HG03045 (cell line): Measurements from ENCODE around the gene ACADVL.
"Not testable (repeated sequence)": the region's sequence is repeated elsewhere in the genome, so short reads cannot be mapped to it uniquely, and the experiment has no call there.

Source experiments
- ATAC-seq: cut with Tn5 transposase; IDR thresholded peaks from one replicate; pipeline ENCODE4 v1.9.1; 2021; ENCODE audit warnings: mild to moderate bottlenecking, moderate library complexity; ENCODE audit not compliant: unreplicated experiment

The ACADVL gene

GRCh38 chr17:7234083-7234951 is 14.6 kb downstream of the ACADVL start, which contains the start of gene DVL2:
Gene DVL2 (minus strand): TSS chr17:7234517. CDS start chr17:7234262, 255 bp downstream.
- ATAC-seq: peak; percentile 49

- no peak for ATAC-seq
These were observed 16.2 kb downstream of the ACADVL start for GRCh38 chr17:7235693-7236665.

- ATAC-seq: no peak
These were observed 17.1 kb downstream of the ACADVL start for GRCh38 chr17:7236808-7237207.

- no peak for ATAC-seq
These were observed 17.6 kb downstream of the ACADVL start for GRCh38 chr17:7237266-7237760.

GRCh38 chr17:7237761-7238419 is 18.2 kb downstream of the ACADVL start:
- no peak for ATAC-seq

- ATAC-seq: no peak
These were observed 18.8 kb downstream of the ACADVL start for GRCh38 chr17:7238420-7239090.

GRCh38 chr17:7239091-7240027 is 19.6 kb downstream of the ACADVL start, which contains the start of gene PHF23:
Gene PHF23 (minus strand): TSS chr17:7239457. CDS start chr17:7239279, 178 bp downstream.
- ATAC-seq: peak; percentile 48

GRCh38 chr17:7240375-7240774 is 20.6 kb downstream of the ACADVL start:
- no peak for ATAC-seq

GRCh38 chr17:7241090-7241733 is 21.5 kb downstream of the ACADVL start:
- no peak for ATAC-seq

GRCh38 chr17:7241783-7242716 is 22.3 kb downstream of the ACADVL start, which contains the start of gene GABARAP:
Gene GABARAP (minus strand): TSS chr17:7242449. CDS start chr17:7242330, 119 bp downstream.
- peak; percentile 34 for ATAC-seq

GRCh38 chr17:7242717-7243452 is 23.1 kb downstream of the ACADVL start:
- ATAC-seq: peak; percentile 47

GRCh38 chr17:7243453-7243729 is 23.7 kb downstream of the ACADVL start:
- ATAC-seq: no peak

- ATAC-seq: not testable (repeated sequence)
These were observed 24.1 kb downstream of the ACADVL start for GRCh38 chr17:7243838-7244237.

GRCh38 chr17:7246779-7247178 is 27.0 kb downstream of the ACADVL start:
- no peak for ATAC-seq

- no peak for ATAC-seq
These were observed 29.1 kb downstream of the ACADVL start for GRCh38 chr17:7248796-7249195.

- ATAC-seq: no peak
These were observed 29.5 kb downstream of the ACADVL start for GRCh38 chr17:7249214-7249613.

- ATAC-seq: no peak
These were observed 30.1 kb downstream of the ACADVL start for GRCh38 chr17:7249830-7250229.
